HG02981 (cell line): ENCODE data around the gene FAM193A.
"Not testable (repeated sequence)": the region's sequence is repeated elsewhere in the genome, so short reads cannot be mapped to it uniquely, and the experiment has no call there.

Experiments
- ATAC-seq: cut with Tn5 transposase; IDR thresholded peaks from one replicate; pipeline ENCODE4 v1.9.1; 2021; ENCODE audit warnings: mild to moderate bottlenecking, moderate library complexity; ENCODE audit not compliant: unreplicated experiment

The FAM193A gene

GRCh38 chr4:2515830-2516550 lies 20.5 kb upstream of the FAM193A start:
- no peak for ATAC-seq

GRCh38 chr4:2516635-2517034 lies 19.8 kb upstream of the FAM193A start:
- no peak for ATAC-seq

GRCh38 chr4:2526559-2526958 lies 9.9 kb upstream of the FAM193A start:
- ATAC-seq = no peak

- ATAC-seq = no peak
Measured at GRCh38 chr4:2534904-2535375, 1.5 kb upstream of the FAM193A start.

- no peak for ATAC-seq
Measured at GRCh38 chr4:2535376-2536192, 863 bp upstream of the FAM193A start.

- ATAC-seq = peak; percentile 13
Measured at GRCh38 chr4:2537011-2537830, 774 bp downstream of the FAM193A start.

- ATAC-seq = not testable (repeated sequence)
Measured at GRCh38 chr4:2543580-2544191, 7.2 kb downstream of the FAM193A start.

GRCh38 chr4:2545321-2546013 lies 9.0 kb downstream of the FAM193A start:
- no peak for ATAC-seq

- ATAC-seq = no peak
Measured at GRCh38 chr4:2546286-2546823, 9.9 kb downstream of the FAM193A start.

GRCh38 chr4:2546961-2547691 lies 10.7 kb downstream of the FAM193A start:
- not testable (repeated sequence) for ATAC-seq

GRCh38 chr4:2551118-2551517 lies 14.7 kb downstream of the FAM193A start:
- no peak for ATAC-seq

GRCh38 chr4:2552806-2553205 lies 16.4 kb downstream of the FAM193A start:
- no peak for ATAC-seq

- no peak for ATAC-seq
Measured at GRCh38 chr4:2558301-2558700, 21.9 kb downstream of the FAM193A start.

GRCh38 chr4:2560167-2560566 lies 23.7 kb downstream of the FAM193A start:
- ATAC-seq = no peak

GRCh38 chr4:2565533-2565932 lies 29.1 kb downstream of the FAM193A start:
- no peak for ATAC-seq

- ATAC-seq = no peak
Measured at GRCh38 chr4:2570036-2570435, 33.6 kb downstream of the FAM193A start.

GRCh38 chr4:2570551-2571222 lies 34.2 kb downstream of the FAM193A start:
- ATAC-seq = peak; percentile 78

- no peak for ATAC-seq
Measured at GRCh38 chr4:2572076-2572475, 35.6 kb downstream of the FAM193A start.

GRCh38 chr4:2572866-2573265 lies 36.4 kb downstream of the FAM193A start:
- ATAC-seq = no peak
